Neural cell (in vitro differentiated cells): ENCODE results near the gene VSIG10L. TPM values are rescaled to one million over a fixed set of nuclear protein-coding genes. Genes with fewer than 3 reads are reported as not detected.
A peak's percentile ranks its signal among the peaks of the same experiment; 100 is the strongest.

ENCODE experiments used
- H2AFZ ChIP-seq: fragments of 200-600, 300-800 bp; sonication (generic), shearing (Covaris generic); 2 replicates; pipeline ENCODE4 v1.6.0; 2014; ENCODE audit warnings: low read depth, mild to moderate bottlenecking, antibody characterized with exemption, low read length, moderate library complexity
- H3F3A ChIP-seq: fragments of 200-600 bp; shearing (Covaris generic); 2 replicates; pipeline ENCODE4 v1.6.1; 2016; ENCODE audit warnings: mild to moderate bottlenecking, moderate library complexity, mixed read lengths, antibody characterized with exemption, low read length; ENCODE audit not compliant: insufficient read depth, poor library complexity, severe bottlenecking
- H3K27ac ChIP-seq: fragments of 200-600, 300-800 bp; sonication (generic), shearing (Covaris generic); 2 replicates; pipeline ENCODE4 v1.5.1; 2014; ENCODE audit warnings: mild to moderate bottlenecking, low read length, moderate library complexity
- H3K27me3 ChIP-seq: fragments of 300-800, 200-600 bp; sonication (generic), shearing (Covaris generic); 2 replicates; pipeline ENCODE4 v1.6.0; 2014; ENCODE audit warnings: mild to moderate bottlenecking, low read depth, low read length, moderate library complexity; ENCODE audit not compliant: insufficient read depth
- H3K36me3 ChIP-seq: fragments of 300-800, 200-600 bp; sonication (generic), shearing (Covaris generic); 2 replicates; pipeline ENCODE4 v1.5.1; 2014; ENCODE audit warnings: mild to moderate bottlenecking, antibody characterized with exemption, low read length, moderate library complexity; ENCODE audit not compliant: insufficient read depth
- H3K4me2 ChIP-seq: fragments of 300-800, 200-600 bp; sonication (generic), shearing (Covaris generic); 2 replicates; pipeline ENCODE4 v1.6.0; 2014; ENCODE audit warnings: mild to moderate bottlenecking, low read length
- H3K4me3 ChIP-seq: fragments of 300-800, 200-600 bp; sonication (generic), shearing (Covaris generic); 2 replicates; pipeline ENCODE4 v1.5.1; 2014; ENCODE audit warnings: mild to moderate bottlenecking, low read length, moderate library complexity
- H3K79me2 ChIP-seq: fragments of 200-600 bp; shearing (Covaris generic); replicated peaks from 2 replicates; pipeline ENCODE4 v1.6.0; 2014; ENCODE audit warnings: mild to moderate bottlenecking, low read length, moderate library complexity; ENCODE audit not compliant: insufficient read depth
- H3K9ac ChIP-seq: fragments of 300-800, 200-600 bp; sonication (generic), shearing (Covaris generic); 2 replicates; pipeline ENCODE4 v1.6.1; 2016; ENCODE audit warnings: mild to moderate bottlenecking, low read length, mixed read lengths
- H3K9me2 ChIP-seq: fragments of 200-600 bp; shearing (Covaris generic); 2 replicates; pipeline ENCODE4 v1.6.1; 2016; ENCODE audit warnings: mild to moderate bottlenecking, low read length, mixed read lengths; ENCODE audit not compliant: insufficient read depth
- H3K9me3 ChIP-seq: fragments of 200-600, 300-800 bp; sonication (generic), shearing (Covaris generic); 2 replicates; pipeline ENCODE4 v1.6.1; 2016; ENCODE audit warnings: mild to moderate bottlenecking, mixed run types, low read length, moderate library complexity, mixed read lengths
- H4K20me1 ChIP-seq: fragments of 200-600 bp; shearing (Covaris generic); 2 replicates; pipeline ENCODE4 v1.6.1; 2016; ENCODE audit warnings: mild to moderate bottlenecking, mixed run types; ENCODE audit not compliant: insufficient read depth
- EP300 ChIP-seq: fragments of 450-650 bp; conservative IDR thresholded peaks from 2 replicates; pipeline ENCODE4 v1.6.1; 2014; ENCODE audit warnings: antibody characterized with exemption, mild to moderate bottlenecking, moderate library complexity; ENCODE audit not compliant: poor library complexity, severe bottlenecking
- EZH2 ChIP-seq: fragments of 200-600, 300-800 bp; shearing (Covaris generic), sonication (generic); IDR thresholded peaks from 2 replicates; pipeline ENCODE4 v1.6.1; 2014; ENCODE audit warnings: antibody characterized with exemption, low read length, borderline replicate concordance, mild to moderate bottlenecking; ENCODE audit not compliant: insufficient read depth, poor library complexity, severe bottlenecking
- MXI1 ChIP-seq: fragments of 450-650 bp; conservative IDR thresholded peaks from 2 replicates; pipeline ENCODE4 v1.6.1; 2014; ENCODE audit warnings: antibody characterized with exemption, mild to moderate bottlenecking; ENCODE audit not compliant: poor library complexity, severe bottlenecking
- POLR2AphosphoS5 ChIP-seq: IDR thresholded peaks from 2 replicates; pipeline ENCODE4 v1.6.1; 2012
- RAD21 ChIP-seq: fragments of 450-650 bp; conservative IDR thresholded peaks from 2 replicates; pipeline ENCODE4 v1.6.1; 2014; ENCODE audit warnings: antibody characterized with exemption, mild to moderate bottlenecking, moderate library complexity
- SMC3 ChIP-seq: fragments of 450-650 bp; conservative IDR thresholded peaks from 2 replicates; pipeline ENCODE4 v1.6.1; 2014; ENCODE audit warnings: antibody characterized with exemption, mild to moderate bottlenecking, moderate library complexity; ENCODE audit not compliant: poor library complexity
- TAF1 ChIP-seq: IDR thresholded peaks from 2 replicates; pipeline ENCODE4 v1.6.1; 2012; ENCODE audit warnings: low read depth
- polyA plus RNA-seq: library from polyadenylated mRNA; depleted of rRNA; stranded (reverse); fragments of >200 nt; gene quantifications from 2 replicates; pipeline ENCODE4 v1.2.3, GENCODE V29; 2014
- TF ChIP-seq, protein P1 (sequence below): fragments of 450-650 bp; IDR thresholded peaks from 2 replicates; pipeline ENCODE4 v1.5.1; 2014; ENCODE audit warnings: antibody characterized with exemption, mild to moderate bottlenecking, moderate library complexity; ENCODE audit not compliant: poor library complexity, severe bottlenecking
- TF ChIP-seq, protein P2 (sequence below): IDR thresholded peaks from 2 replicates; pipeline ENCODE4 v1.6.1; 2012; ENCODE audit warnings: borderline replicate concordance

VSIG10L gene
- polyA plus RNA-seq, 1 donor from 2014 or later, result 2.3 TPM

DNA sequence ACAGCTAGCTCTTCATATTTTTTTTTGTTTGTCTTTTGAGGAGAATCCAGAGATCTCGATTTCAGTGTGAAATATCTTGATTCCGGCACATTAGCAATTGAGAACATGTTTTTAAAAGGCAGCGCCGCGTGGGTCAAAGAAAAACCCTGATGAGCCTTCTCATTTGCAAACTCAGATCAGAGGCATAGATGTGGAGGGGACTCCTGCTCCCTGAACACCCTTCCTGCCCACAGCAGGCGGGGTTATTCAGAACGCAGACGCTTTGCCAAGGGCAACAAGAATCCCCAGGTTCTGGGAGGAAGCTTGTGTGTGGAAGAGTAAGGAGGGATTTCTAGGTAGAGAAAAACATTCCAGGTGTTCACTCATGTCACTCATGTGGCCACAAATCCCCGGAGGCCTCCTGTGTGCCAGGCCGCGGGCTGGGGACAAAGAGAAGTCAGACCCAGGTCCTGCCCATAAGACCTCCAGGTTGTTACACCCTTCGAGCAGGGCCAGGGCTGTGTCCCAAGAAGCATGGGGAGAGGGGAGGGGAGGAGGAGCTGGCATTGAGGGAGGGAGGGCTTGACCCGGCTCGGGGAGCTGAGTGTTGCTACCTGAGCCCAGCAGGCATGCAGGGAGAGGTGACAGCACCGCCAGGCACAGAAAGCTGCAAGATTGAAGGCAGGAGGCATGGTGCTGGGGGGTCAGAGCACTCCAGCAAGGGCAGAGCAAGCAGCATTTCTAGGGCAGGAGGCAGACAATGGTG is 46.4 kb downstream of the VSIG10L start:
- H2AFZ ChIP-seq, result no peak overlapping the region
- no peak overlapping the region for H3K27ac ChIP-seq
- no peak overlapping the region for H3K4me2 ChIP-seq
- H3K36me3 ChIP-seq, result no peaks in the 10 kb centered on the region
- no peaks in the 10 kb centered on the region for H3K9me2 ChIP-seq
- no peak for TF ChIP-seq RAD21
- no peak for TF ChIP-seq EP300
- no peak for TF ChIP-seq MXI1
- TF ChIP-seq, protein P1, sequence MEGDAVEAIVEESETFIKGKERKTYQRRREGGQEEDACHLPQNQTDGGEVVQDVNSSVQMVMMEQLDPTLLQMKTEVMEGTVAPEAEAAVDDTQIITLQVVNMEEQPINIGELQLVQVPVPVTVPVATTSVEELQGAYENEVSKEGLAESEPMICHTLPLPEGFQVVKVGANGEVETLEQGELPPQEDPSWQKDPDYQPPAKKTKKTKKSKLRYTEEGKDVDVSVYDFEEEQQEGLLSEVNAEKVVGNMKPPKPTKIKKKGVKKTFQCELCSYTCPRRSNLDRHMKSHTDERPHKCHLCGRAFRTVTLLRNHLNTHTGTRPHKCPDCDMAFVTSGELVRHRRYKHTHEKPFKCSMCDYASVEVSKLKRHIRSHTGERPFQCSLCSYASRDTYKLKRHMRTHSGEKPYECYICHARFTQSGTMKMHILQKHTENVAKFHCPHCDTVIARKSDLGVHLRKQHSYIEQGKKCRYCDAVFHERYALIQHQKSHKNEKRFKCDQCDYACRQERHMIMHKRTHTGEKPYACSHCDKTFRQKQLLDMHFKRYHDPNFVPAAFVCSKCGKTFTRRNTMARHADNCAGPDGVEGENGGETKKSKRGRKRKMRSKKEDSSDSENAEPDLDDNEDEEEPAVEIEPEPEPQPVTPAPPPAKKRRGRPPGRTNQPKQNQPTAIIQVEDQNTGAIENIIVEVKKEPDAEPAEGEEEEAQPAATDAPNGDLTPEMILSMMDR, result no peak
- TF ChIP-seq, protein P2, sequence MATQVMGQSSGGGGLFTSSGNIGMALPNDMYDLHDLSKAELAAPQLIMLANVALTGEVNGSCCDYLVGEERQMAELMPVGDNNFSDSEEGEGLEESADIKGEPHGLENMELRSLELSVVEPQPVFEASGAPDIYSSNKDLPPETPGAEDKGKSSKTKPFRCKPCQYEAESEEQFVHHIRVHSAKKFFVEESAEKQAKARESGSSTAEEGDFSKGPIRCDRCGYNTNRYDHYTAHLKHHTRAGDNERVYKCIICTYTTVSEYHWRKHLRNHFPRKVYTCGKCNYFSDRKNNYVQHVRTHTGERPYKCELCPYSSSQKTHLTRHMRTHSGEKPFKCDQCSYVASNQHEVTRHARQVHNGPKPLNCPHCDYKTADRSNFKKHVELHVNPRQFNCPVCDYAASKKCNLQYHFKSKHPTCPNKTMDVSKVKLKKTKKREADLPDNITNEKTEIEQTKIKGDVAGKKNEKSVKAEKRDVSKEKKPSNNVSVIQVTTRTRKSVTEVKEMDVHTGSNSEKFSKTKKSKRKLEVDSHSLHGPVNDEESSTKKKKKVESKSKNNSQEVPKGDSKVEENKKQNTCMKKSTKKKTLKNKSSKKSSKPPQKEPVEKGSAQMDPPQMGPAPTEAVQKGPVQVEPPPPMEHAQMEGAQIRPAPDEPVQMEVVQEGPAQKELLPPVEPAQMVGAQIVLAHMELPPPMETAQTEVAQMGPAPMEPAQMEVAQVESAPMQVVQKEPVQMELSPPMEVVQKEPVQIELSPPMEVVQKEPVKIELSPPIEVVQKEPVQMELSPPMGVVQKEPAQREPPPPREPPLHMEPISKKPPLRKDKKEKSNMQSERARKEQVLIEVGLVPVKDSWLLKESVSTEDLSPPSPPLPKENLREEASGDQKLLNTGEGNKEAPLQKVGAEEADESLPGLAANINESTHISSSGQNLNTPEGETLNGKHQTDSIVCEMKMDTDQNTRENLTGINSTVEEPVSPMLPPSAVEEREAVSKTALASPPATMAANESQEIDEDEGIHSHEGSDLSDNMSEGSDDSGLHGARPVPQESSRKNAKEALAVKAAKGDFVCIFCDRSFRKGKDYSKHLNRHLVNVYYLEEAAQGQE, result no peak
- no peak for TF ChIP-seq SMC3
- peak overlapping the region; percentile 9 for H3K9ac ChIP-seq
- H3F3A ChIP-seq, result no peaks in the 10 kb centered on the region
- H3K4me3 ChIP-seq, result no peak overlapping the region
- H3K27me3 ChIP-seq, result no peaks in the 10 kb centered on the region
- H4K20me1 ChIP-seq, result no peaks in the 10 kb centered on the region
- no peaks in the 10 kb centered on the region for H3K9me3 ChIP-seq
- no peaks in the 10 kb centered on the region for H3K79me2 ChIP-seq

DNA sequence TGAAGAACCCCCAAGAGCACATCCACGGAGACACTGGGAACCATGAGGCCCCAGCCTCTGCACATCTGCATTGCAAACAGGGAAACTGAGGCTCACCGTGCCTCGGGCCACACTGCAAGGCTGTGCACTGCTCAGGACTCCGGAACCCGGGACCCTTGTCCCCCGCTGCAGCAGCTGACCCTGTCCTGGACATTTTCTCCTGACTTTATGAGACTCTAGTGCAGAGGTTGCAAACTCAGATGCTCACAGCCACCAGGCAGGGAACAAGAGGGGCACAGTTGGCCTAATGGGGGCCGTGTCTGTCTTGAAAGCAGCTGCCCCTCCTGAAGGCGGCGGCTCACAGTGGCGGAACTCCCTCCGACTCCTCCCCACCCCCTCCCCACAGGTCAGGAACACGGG is 47.0 kb downstream of the VSIG10L start:
- Histone ChIP-seq H3K79me2 (no peaks in the 10 kb centered on the region), H3K9me3 (no peaks in the 10 kb centered on the region), H3K36me3 (no peaks in the 10 kb centered on the region), H3K4me2 (no peak overlapping the region), H2AFZ (no peak overlapping the region), H4K20me1 (no peaks in the 10 kb centered on the region), H3K9me2 (no peaks in the 10 kb centered on the region), H3K4me3 (no peak overlapping the region), H3K9ac (no peak overlapping the region), H3K27me3 (no peaks in the 10 kb centered on the region), H3F3A (no peaks in the 10 kb centered on the region), H3K27ac (no peak overlapping the region)
- no peak for TF ChIP-seq MXI1
- TF ChIP-seq, protein P2, result no peak
- no peak for TF ChIP-seq SMC3
- no peak for TF ChIP-seq EP300
- no peak for TF ChIP-seq TAF1
- TF ChIP-seq, protein P1, result no peak
- no peak for TF ChIP-seq RAD21
- TF ChIP-seq EZH2, result no peak
- no peak for TF ChIP-seq POLR2AphosphoS5
